Heart left ventricle (tissue), 16 donors: ENCODE measurements around the gene TMEM239. TPM values are rescaled to one million over a fixed set of nuclear protein-coding genes. Genes with fewer than 3 reads are reported as not detected.

Experiments used
- ATAC-seq, 4 donors: fragments of 200-7000 bp; cut with Tn5 transposase; one replicate each; pipeline ENCODE4 v1.9.1; 2020 to 2022; ENCODE audit warnings: moderate library complexity in 4 of 4, mild to moderate bottlenecking in 3 of 4, moderate number of reproducible peaks in 1 of 4
- DNase-seq, 5 donors: peaks; one replicate each; pipeline ENCODE4 v3.0.0-alpha.2; 2020
- H3K27ac ChIP-seq, 12 donors: fragments of 200-600 bp; sonication (generic) in 4 of 12; one replicate each; pipeline versions ENCODE4 v1.5.0 to v1.8.0; 2016 to 2022; ENCODE audit warnings: mild to moderate bottlenecking in 2 of 12
- H3K27me3 ChIP-seq, 9 donors: fragments of 200-600 bp; sonication (generic) in 2 of 9; one replicate each; pipeline versions ENCODE4 v1.5.1 to v1.8.0; 2016 to 2022; ENCODE audit warnings: mild to moderate bottlenecking in 3 of 9
- H3K36me3 ChIP-seq, 9 donors: fragments of 200-600 bp; sonication (generic) in 2 of 9; one replicate each; pipeline versions ENCODE4 v1.5.0 to v1.8.0; 2018 to 2022; ENCODE audit warnings: mild to moderate bottlenecking in 2 of 9
- H3K4me1 ChIP-seq, 12 donors: fragments of 200-600 bp; sonication (generic) in 4 of 12; one replicate each; pipeline versions ENCODE4 v1.5.0 to v1.8.0; 2016 to 2022; ENCODE audit warnings: mild to moderate bottlenecking in 3 of 12
- H3K4me3 ChIP-seq, 12 donors: fragments of 200-600 bp; sonication (generic) in 4 of 12; one replicate each; pipeline versions ENCODE4 v1.5.0 to v1.8.0; 2017 to 2022; ENCODE audit warnings: mild to moderate bottlenecking in 9 of 12, moderate library complexity in 4 of 12
- H3K9me3 ChIP-seq, 12 donors: fragments of 200-600 bp; sonication (generic) in 4 of 12; one replicate each; pipeline versions ENCODE4 v1.5.0 to v1.8.0; 2016 to 2022; ENCODE audit warnings: mild to moderate bottlenecking in 1 of 12
- CTCF ChIP-seq, 12 donors: fragments of 200-600 bp; sonication (generic) in 4 of 12; IDR thresholded peaks; one replicate each; pipeline versions ENCODE4 v1.5.0 to v1.8.0; 2018 to 2022; ENCODE audit warnings: antibody characterized with exemption in 12 of 12, mild to moderate bottlenecking in 5 of 12
- POLR2A ChIP-seq, 2 donors: fragments of 450-650 bp; IDR thresholded peaks; one replicate each; pipeline ENCODE4 v1.6.1; 2017; ENCODE audit warnings: antibody characterized with exemption in 2 of 2, mild to moderate bottlenecking in 2 of 2, moderate library complexity in 2 of 2
- WGBS, 4 donors: extraction: QIAGEN DNeasy Blood & Tissue Kit in 2 of 4; methylation state at CpG; one replicate each; pipeline versions ENCODE4 v1.1.5 to v1.1.7; 2013 to 2018; 5-methylcytosine and 5-hydroxymethylcytosine counted together
- intact Hi-C, 10 donors: fragments of 100-400 bp; cut with DNase I; formaldehyde crosslinking; loops; one replicate each; pipeline versions ENCODE4 v1.11.1 to v1.14.2; 2022
- polyA plus RNA-seq, 2 donors: library from polyadenylated mRNA; stranded (reverse); fragments of 200-250 nt; gene quantifications; one replicate each; pipeline ENCODE4 v1.2.3, GENCODE V29; 2013
- total RNA-seq, 9 donors: library from RNA; depleted of rRNA in 2 of 9; stranded (reverse); fragments of >200 nt in 2 of 9; fragmentation: NEBNext Ultra II Directional in 3 of 9; extraction: Animal tissue kit (Norgen Biotek cat#: 25700) in 3 of 9; gene quantifications; one replicate each; pipeline versions ENCODE4 v1.1.0 to v1.2.4, GENCODE V29; 2016 to 2023
- donor health status: ischemic (EF 13 %, LVEDD 7.1; RV severe dilation, severe dysfunction).
- donor health status: healthy with polysubstance abuse.
- donor health status: DM: no; HTN: yes; CAD: no.
- donor health status: DM: no; HTN: no; CAD: no.
- donor health status: ischemic (EF 25% LVEDD 6.9; RV normal size, moderate dysfunction).
- donor health status: ischemic (EF 25% LVEDD 5.7; RV mildly dilated, moderate dysfunction).
- donor health status: healthy.
- donor health status: DM: yes; HTN: yes; CAD: no.
- donor health status: ischemic (EF 35%, LVEDD 5.7; RV mildly dilated, moderate dysfunction).
- donor health status: nonischemic (EF 11% LVEDD 7.7; RV severe dilation, severe dysfunction).
- donor health status: DM: yes; HTN: yes; CAD: no.
- donor health status: PGD.
- donor health status: ischemic (EF 29% LVEDD 5.4; RV normal size, mild dysfunction).
- donor health status: nonischemic (EF 23%, LVEDD 6.1; RV moderate dilation, normal function).

Gene TMEM239
- total and polyA plus RNA-seq, 11 donors = not detected

GRCh38 chr20:2846698-2847097 is 30.5 kb downstream of the TMEM239 start:
- intact Hi-C loops = loop anchor here in 7 of 10 donors (5.0 to 10.0 kb wide), 6 partner anchors 89 to 322 kb away; partner anchors contain the start of genes EBF4 (in 2 of the 7) and IDH3B (in 1 of the 7)
- 76 to 81% (median 78%) methylated on average over 5 of the region's 5 CpGs for WGBS, 4 donors

GRCh38 chr20:2847802-2848201 is 31.6 kb downstream of the TMEM239 start:
- no peaks in the 10 kb centered on the region for H3K27me3 ChIP-seq
- H3K4me3 ChIP-seq = no peak overlapping the region
- ATAC-seq (no peak), DNase-seq (no peak)
- H3K27ac ChIP-seq = no peak overlapping the region
- no peaks in the 10 kb centered on the region for H3K9me3 ChIP-seq
- H3K36me3 ChIP-seq = peaks cover 0 to 12% (median 0%) of the 10 kb centered on the region in 9 donors
- TF ChIP-seq POLR2A (IDR thresholded peaks at IDR 0.05) (no peak), CTCF (IDR thresholded peaks at IDR 0.05) (no peak)
- intact Hi-C loops = loop anchor here in 7 of 10 donors (5.0 to 10.0 kb wide), 6 partner anchors 91 to 323 kb away; partner anchors contain the start of genes EBF4 (in 2 of the 7) and IDH3B (in 1 of the 7)
- 94 to 98% (median 96%) methylated on average over 4 of the region's 4 CpGs for WGBS, 4 donors
- H3K4me1 ChIP-seq = peaks cover 0 to 11% (median 6%) of the 10 kb centered on the region in 12 donors

More at GRCh38 chr20:2846698-2847097, 30.5 kb downstream of the TMEM239 start:
- peaks cover 0 to 5% (median 2%) of the 10 kb centered on the region in 12 donors for H3K4me1 ChIP-seq
- H3K4me3 ChIP-seq = no peak overlapping the region
- no peaks in the 10 kb centered on the region for H3K27me3 ChIP-seq
- no peak for TF ChIP-seq CTCF (IDR thresholded peaks at IDR 0.05)
- H3K9me3 ChIP-seq = no peaks in the 10 kb centered on the region
- DNase-seq (no peak), ATAC-seq (no peak)
- no peak overlapping the region for H3K27ac ChIP-seq
- peaks cover 0 to 12% (median 0%) of the 10 kb centered on the region in 9 donors for H3K36me3 ChIP-seq

GRCh38 chr20:2849529-2849928 is 33.4 kb downstream of the TMEM239 start:
- H3K36me3 ChIP-seq = peaks cover 0 to 5% (median 0%) of the 10 kb centered on the region in 9 donors
- no peak overlapping the region for H3K4me3 ChIP-seq
- 85 to 95% (median 91%) methylated on average over 4 of the region's 4 CpGs for WGBS, 4 donors
- TF ChIP-seq CTCF (IDR thresholded peaks at IDR 0.05) (no peak), POLR2A (IDR thresholded peaks at IDR 0.05) (no peak)
- no peaks in the 10 kb centered on the region for H3K27me3 ChIP-seq
- no peak overlapping the region for H3K27ac ChIP-seq
- intact Hi-C loops = loop anchor here in 7 of 10 donors (5.0 to 10.0 kb wide), 6 partner anchors 92 to 325 kb away; partner anchors contain the start of genes EBF4 (in 2 of the 7) and IDH3B (in 1 of the 7)
- DNase-seq = no peak
- ATAC-seq = no peak
- H3K4me1 ChIP-seq = peaks cover 0 to 13% (median 6%) of the 10 kb centered on the region in 12 donors
- no peaks in the 10 kb centered on the region for H3K9me3 ChIP-seq

GRCh38 chr20:2851086-2851485 is 34.9 kb downstream of the TMEM239 start:
- H3K4me3 ChIP-seq = no peak overlapping the region
- H3K36me3 ChIP-seq = peaks cover 0 to 5% (median 0%) of the 10 kb centered on the region in 9 donors
- intact Hi-C loops = loop anchor here in 5 of 10 donors (5.0 to 10.0 kb wide), 3 partner anchors 94 to 156 kb away; partner anchors contain the start of gene EBF4 (in 1 of the 5)
- 91 to 92% (median 91%) methylated on average over 10 of the region's 10 CpGs for WGBS, 4 donors
- H3K4me1 ChIP-seq = peaks cover 0 to 13% (median 6%) of the 10 kb centered on the region in 12 donors
- ATAC-seq (no peak), DNase-seq (no peak)
- H3K27me3 ChIP-seq = no peaks in the 10 kb centered on the region
- no peak for TF ChIP-seq POLR2A (IDR thresholded peaks at IDR 0.05)
- no peak for TF ChIP-seq CTCF (IDR thresholded peaks at IDR 0.05)
- H3K9me3 ChIP-seq = no peaks in the 10 kb centered on the region
- H3K27ac ChIP-seq = no peak overlapping the region
